ENCODE data around the gene CDK5RAP1.
A peak's percentile ranks its signal among the peaks of the same experiment; 100 is the strongest.
"Not testable (repeated sequence)": the region's sequence is repeated elsewhere in the genome, so short reads cannot be mapped to it uniquely, and the experiment has no call there.

CDK5RAP1 gene

DNA sequence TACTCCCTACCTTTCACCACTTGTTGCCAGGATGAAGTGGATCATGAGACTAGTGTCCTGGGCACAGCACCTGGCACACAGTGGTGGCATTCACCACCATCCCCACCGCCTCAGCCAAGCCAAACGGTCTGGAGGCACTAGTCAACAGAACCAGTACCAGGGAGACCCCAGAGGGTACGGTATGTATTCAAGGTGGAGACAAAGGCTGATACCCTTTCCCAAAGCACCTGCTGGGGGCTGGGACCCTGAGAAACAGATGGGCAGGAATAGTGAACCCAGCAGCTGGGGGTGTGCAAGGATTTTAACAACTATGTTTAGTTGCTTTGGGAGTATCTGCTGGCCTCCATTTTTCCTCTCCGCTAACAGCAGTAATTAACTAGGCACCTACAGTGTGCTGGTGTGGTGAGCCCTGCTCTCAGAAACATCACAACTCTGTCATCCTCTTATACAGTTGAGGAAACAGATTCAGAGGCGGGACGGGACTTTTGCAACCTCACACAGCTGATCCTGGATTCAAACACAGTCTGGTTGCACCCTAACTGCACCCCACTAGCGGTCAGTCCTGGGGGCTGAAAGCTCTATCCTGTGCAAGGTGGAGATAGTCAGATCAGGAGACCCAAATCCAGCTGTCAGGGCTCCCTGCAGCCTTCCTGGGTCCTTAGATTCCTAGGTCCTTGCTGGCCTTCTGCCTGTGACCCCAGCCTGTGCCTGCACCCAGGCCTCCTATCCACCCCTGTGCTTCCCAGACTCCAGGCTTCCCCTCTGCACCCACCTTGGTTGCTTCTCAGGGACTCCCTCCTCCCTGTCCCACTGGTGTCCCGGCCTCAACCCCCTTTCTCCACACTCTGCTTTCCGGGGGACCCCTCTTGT lies 41.1 kb upstream of the CDK5RAP1 start:
- Histone ChIP-seq H3K9me2 (replicated peaks; ENCODE audit: control insufficient read depth, low read length) (no peaks in the 10 kb centered on the region), H4K20me1 (ENCODE audit: control insufficient read depth, insufficient read depth, low read depth, low read length) (no peaks in the 10 kb centered on the region), H3K9me3 (ENCODE audit: control insufficient read depth, insufficient read depth, low read length) (no peaks in the 10 kb centered on the region), H3K79me2 (ENCODE audit: control insufficient read depth, low read length) (peaks cover 15% of the 10 kb centered on the region), H3F3A (ENCODE audit: control insufficient read depth, insufficient read depth) (peaks cover 28% of the 10 kb centered on the region), H3K4me1 (ENCODE audit: control insufficient read depth, low read length) (peaks cover 82% of the 10 kb centered on the region), H3K4me3 (ENCODE audit: low read length) (peak overlapping the region; percentile 77), H3K27me3 (ENCODE audit: control insufficient read depth, low read length) (no peaks in the 10 kb centered on the region), H3K36me3 (ENCODE audit: control insufficient read depth, low read length) (no peaks in the 10 kb centered on the region), H3K27ac (ENCODE audit: low read depth, low read length) (peak overlapping the region; percentile 71; the same call in 1 of the 2 replicates), H3K4me2 (ENCODE audit: low read length) (peak overlapping the region; percentile 89)
- TF ChIP-seq EZH2phosphoT487 (IDR thresholded peaks at IDR 0.05; ENCODE audit: borderline replicate concordance, low read length), result no peak
- TF ChIP-seq, protein P1, sequence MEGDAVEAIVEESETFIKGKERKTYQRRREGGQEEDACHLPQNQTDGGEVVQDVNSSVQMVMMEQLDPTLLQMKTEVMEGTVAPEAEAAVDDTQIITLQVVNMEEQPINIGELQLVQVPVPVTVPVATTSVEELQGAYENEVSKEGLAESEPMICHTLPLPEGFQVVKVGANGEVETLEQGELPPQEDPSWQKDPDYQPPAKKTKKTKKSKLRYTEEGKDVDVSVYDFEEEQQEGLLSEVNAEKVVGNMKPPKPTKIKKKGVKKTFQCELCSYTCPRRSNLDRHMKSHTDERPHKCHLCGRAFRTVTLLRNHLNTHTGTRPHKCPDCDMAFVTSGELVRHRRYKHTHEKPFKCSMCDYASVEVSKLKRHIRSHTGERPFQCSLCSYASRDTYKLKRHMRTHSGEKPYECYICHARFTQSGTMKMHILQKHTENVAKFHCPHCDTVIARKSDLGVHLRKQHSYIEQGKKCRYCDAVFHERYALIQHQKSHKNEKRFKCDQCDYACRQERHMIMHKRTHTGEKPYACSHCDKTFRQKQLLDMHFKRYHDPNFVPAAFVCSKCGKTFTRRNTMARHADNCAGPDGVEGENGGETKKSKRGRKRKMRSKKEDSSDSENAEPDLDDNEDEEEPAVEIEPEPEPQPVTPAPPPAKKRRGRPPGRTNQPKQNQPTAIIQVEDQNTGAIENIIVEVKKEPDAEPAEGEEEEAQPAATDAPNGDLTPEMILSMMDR (IDR thresholded peaks at IDR 0.05; ENCODE audit: low read depth, low read length, poor library complexity, severe bottlenecking), result no peak

DNA sequence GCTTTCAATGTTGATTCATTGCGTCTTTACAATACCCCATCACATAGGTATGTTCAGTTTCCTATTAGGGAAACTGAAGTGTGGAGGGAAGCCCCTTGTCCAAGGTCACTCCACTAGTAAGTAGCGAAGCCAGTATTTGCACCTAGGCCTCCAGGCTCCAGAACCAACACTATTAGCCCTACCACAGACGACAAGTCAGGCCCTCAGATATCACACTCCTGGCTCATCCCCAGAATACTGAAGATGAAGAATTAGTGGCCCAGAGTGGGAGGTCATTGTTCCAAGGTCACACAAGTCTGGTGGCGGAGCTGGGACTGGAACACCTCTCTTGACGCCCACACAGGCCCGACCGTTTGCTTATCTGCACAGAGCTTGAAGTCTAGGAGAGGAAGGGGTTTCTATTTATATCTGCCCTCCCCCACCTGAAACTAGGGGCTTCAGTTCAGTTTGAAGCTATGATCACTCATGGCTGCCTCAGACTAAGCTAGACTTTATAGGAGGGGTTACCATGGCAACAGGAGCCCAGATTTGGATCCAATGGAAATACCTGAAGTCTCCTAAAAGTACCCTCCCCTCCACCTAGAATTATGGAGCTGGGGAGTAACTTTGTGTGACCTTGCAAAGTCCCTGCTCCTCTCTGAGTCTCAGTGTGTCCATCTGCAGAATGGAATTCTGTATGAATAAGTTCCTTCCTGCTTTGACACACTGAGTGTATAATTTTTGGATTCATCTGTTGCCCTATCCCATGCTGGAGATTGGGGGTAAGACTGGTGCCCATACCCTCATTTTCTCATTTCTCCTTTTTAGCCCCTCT lies 40.0 kb upstream of the CDK5RAP1 start:
- Histone ChIP-seq H3K27me3 (ENCODE audit: control insufficient read depth, low read length) (no peaks in the 10 kb centered on the region), H3F3A (ENCODE audit: control insufficient read depth, insufficient read depth) (peaks cover 23% of the 10 kb centered on the region), H3K79me2 (ENCODE audit: control insufficient read depth, low read length) (peaks cover 15% of the 10 kb centered on the region), H3K4me3 (ENCODE audit: low read length) (peak overlapping the region; percentile 77), H4K20me1 (ENCODE audit: control insufficient read depth, insufficient read depth, low read depth, low read length) (no peaks in the 10 kb centered on the region), H3K4me1 (ENCODE audit: control insufficient read depth, low read length) (peaks cover 71% of the 10 kb centered on the region), H3K9me3 (ENCODE audit: control insufficient read depth, insufficient read depth, low read length) (no peaks in the 10 kb centered on the region), H3K4me2 (ENCODE audit: low read length) (peak overlapping the region; percentile 89), H3K27ac (ENCODE audit: low read depth, low read length) (peak overlapping the region; percentile 71), H3K36me3 (ENCODE audit: control insufficient read depth, low read length) (no peaks in the 10 kb centered on the region), H3K9me2 (replicated peaks; ENCODE audit: control insufficient read depth, low read length) (no peaks in the 10 kb centered on the region)
- no peak for TF ChIP-seq EZH2phosphoT487 (IDR thresholded peaks at IDR 0.05; ENCODE audit: borderline replicate concordance, low read length)
- TF ChIP-seq, protein P1 (IDR thresholded peaks at IDR 0.05; ENCODE audit: low read depth, low read length, poor library complexity, severe bottlenecking), result no peak

DNA sequence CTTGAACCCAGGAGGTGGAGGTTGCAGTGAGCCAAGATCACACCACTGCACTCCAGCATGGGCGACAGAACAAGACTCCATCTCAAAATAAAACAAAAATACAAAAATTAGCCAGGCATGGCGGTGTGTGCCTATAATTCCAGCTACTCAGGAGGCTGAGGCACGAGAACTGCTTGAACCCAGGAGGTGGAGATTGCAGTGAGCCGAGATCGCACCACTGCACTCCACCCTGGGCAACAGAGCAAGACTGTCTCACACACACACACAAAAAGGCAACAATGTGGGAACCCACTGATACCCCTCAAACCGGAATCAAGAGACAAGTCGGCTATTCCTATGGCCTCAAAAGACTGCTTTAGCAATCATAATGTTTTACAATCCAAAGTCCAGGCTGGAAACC lies 39.2 kb upstream of the CDK5RAP1 start:
- Histone ChIP-seq H3F3A (ENCODE audit: control insufficient read depth, insufficient read depth) (peaks cover 16% of the 10 kb centered on the region), H3K4me2 (ENCODE audit: low read length) (peak overlapping the region; percentile 89), H3K27ac (ENCODE audit: low read depth, low read length) (peak overlapping the region; percentile 71), H3K4me3 (ENCODE audit: low read length) (peak overlapping the region; percentile 77), H3K79me2 (ENCODE audit: control insufficient read depth, low read length) (peaks cover 15% of the 10 kb centered on the region), H3K4me1 (ENCODE audit: control insufficient read depth, low read length) (peaks cover 63% of the 10 kb centered on the region)
- not testable (repeated sequence) for H3K9me2 ChIP-seq (replicated peaks; ENCODE audit: control insufficient read depth, low read length); H3K27me3 ChIP-seq (ENCODE audit: control insufficient read depth, low read length); H4K20me1 ChIP-seq (ENCODE audit: control insufficient read depth, insufficient read depth, low read depth, low read length); H3K9me3 ChIP-seq (ENCODE audit: control insufficient read depth, insufficient read depth, low read length); H3K36me3 ChIP-seq (ENCODE audit: control insufficient read depth, low read length)
